ENCODE data around the gene CEP164. TPM values are rescaled to one million over a fixed set of nuclear protein-coding genes. Genes with fewer than 3 reads are reported as not detected.

Gene CEP164
- total RNA-seq, 1 donor from 2014 or later = 36.1 TPM

Other genes with a start within 250 kb of the CEP164 start
- gene SIK3, start 229.4 kb upstream of the CEP164 start, total RNA-seq = 31.8 and 34.4 TPM in 2 replicates
- 139 and 142 TPM in 2 replicates for gene PAFAH1B2, start 183.6 kb upstream of the CEP164 start, total RNA-seq
- 54.8 and 55.8 TPM in 2 replicates for gene SIDT2, start 149.1 kb upstream of the CEP164 start, total RNA-seq
- 3,676 and 4,004 TPM in 2 replicates for gene TAGLN, start 128.5 kb upstream of the CEP164 start, total RNA-seq
- gene PCSK7, start 95.8 kb upstream of the CEP164 start, total RNA-seq = 43.6 and 53.3 TPM in 2 replicates
- 20.7 and 23.6 TPM in 2 replicates for gene RNF214, start 95.2 kb upstream of the CEP164 start, total RNA-seq
- gene BACE1-AS, start 36.5 kb upstream of the CEP164 start, total RNA-seq = 6.7 and 6.8 TPM in 2 replicates
- 32.6 and 37.2 TPM in 2 replicates for gene BACE1, start 11.6 kb upstream of the CEP164 start, total RNA-seq

Data from astrocyte (in vitro differentiated cells and primary cell).